ENCODE measurements around the gene LRRC4C. TPM values are rescaled to one million over a fixed set of nuclear protein-coding genes. Genes with fewer than 3 reads are reported as not detected.

The LRRC4C gene
- polyA plus RNA-seq, 1 donor from 2014 or later, result 24.3 TPM

DNA sequence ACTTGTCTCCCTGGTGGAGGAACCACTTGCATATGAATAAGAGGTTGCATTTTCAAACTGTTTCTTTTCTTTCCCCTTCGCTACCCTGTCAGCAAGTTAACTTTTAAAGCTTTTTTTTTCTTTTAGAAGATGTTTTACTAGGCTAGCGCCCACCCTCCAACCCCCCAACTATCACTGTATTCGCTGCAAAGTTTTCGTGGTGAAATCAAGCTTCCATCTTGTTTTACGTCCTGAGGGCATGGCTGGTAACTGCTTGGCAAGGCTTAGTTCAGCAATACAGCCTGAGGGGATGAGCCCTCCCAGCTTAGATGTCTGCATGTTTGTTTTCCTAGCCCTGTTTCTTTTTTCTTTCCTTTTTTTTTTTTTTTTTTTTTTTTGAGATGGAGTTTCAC is 1359.3 kb downstream of the LRRC4C start:
- Histone ChIP-seq H3K9me3 (ENCODE audit: low read length) (no peaks in the 10 kb centered on the region), H4K20me1 (ENCODE audit: insufficient read depth) (no peaks in the 10 kb centered on the region), H3K4me2 (ENCODE audit: low read length) (no peak overlapping the region), H3K79me2 (replicated peaks; ENCODE audit: insufficient read depth, low read length) (no peaks in the 10 kb centered on the region), H2AFZ (ENCODE audit: low read depth, low read length) (no peak overlapping the region), H3K9ac (ENCODE audit: low read length) (no peak overlapping the region), H3K9me2 (ENCODE audit: insufficient read depth, low read length) (no peaks in the 10 kb centered on the region), H3K36me3 (ENCODE audit: insufficient read depth, low read length) (no peaks in the 10 kb centered on the region), H3K4me3 (ENCODE audit: low read length) (no peak overlapping the region), H3F3A (ENCODE audit: insufficient read depth, low read length, poor library complexity, severe bottlenecking) (no peaks in the 10 kb centered on the region), H3K27me3 (ENCODE audit: insufficient read depth, low read depth, low read length) (no peaks in the 10 kb centered on the region), H3K27ac (ENCODE audit: low read length) (no peak overlapping the region)
- TF ChIP-seq TAF1 (IDR thresholded peaks at IDR 0.05; ENCODE audit: low read depth) (no peak), EZH2 (IDR thresholded peaks at IDR 0.05; ENCODE audit: borderline replicate concordance, insufficient read depth, low read length, poor library complexity, severe bottlenecking) (no peak), EP300 (conservative IDR thresholded peaks at IDR 0.05; ENCODE audit: poor library complexity, severe bottlenecking) (no peak), SMC3 (conservative IDR thresholded peaks at IDR 0.05; ENCODE audit: poor library complexity) (no peak), MXI1 (conservative IDR thresholded peaks at IDR 0.05; ENCODE audit: poor library complexity, severe bottlenecking) (no peak), POLR2AphosphoS5 (IDR thresholded peaks at IDR 0.05) (no peak), RAD21 (conservative IDR thresholded peaks at IDR 0.05) (no peak)
- TF ChIP-seq, protein P1, sequence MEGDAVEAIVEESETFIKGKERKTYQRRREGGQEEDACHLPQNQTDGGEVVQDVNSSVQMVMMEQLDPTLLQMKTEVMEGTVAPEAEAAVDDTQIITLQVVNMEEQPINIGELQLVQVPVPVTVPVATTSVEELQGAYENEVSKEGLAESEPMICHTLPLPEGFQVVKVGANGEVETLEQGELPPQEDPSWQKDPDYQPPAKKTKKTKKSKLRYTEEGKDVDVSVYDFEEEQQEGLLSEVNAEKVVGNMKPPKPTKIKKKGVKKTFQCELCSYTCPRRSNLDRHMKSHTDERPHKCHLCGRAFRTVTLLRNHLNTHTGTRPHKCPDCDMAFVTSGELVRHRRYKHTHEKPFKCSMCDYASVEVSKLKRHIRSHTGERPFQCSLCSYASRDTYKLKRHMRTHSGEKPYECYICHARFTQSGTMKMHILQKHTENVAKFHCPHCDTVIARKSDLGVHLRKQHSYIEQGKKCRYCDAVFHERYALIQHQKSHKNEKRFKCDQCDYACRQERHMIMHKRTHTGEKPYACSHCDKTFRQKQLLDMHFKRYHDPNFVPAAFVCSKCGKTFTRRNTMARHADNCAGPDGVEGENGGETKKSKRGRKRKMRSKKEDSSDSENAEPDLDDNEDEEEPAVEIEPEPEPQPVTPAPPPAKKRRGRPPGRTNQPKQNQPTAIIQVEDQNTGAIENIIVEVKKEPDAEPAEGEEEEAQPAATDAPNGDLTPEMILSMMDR (IDR thresholded peaks at IDR 0.05; ENCODE audit: poor library complexity, severe bottlenecking), result no peak
- TF ChIP-seq, protein P2, sequence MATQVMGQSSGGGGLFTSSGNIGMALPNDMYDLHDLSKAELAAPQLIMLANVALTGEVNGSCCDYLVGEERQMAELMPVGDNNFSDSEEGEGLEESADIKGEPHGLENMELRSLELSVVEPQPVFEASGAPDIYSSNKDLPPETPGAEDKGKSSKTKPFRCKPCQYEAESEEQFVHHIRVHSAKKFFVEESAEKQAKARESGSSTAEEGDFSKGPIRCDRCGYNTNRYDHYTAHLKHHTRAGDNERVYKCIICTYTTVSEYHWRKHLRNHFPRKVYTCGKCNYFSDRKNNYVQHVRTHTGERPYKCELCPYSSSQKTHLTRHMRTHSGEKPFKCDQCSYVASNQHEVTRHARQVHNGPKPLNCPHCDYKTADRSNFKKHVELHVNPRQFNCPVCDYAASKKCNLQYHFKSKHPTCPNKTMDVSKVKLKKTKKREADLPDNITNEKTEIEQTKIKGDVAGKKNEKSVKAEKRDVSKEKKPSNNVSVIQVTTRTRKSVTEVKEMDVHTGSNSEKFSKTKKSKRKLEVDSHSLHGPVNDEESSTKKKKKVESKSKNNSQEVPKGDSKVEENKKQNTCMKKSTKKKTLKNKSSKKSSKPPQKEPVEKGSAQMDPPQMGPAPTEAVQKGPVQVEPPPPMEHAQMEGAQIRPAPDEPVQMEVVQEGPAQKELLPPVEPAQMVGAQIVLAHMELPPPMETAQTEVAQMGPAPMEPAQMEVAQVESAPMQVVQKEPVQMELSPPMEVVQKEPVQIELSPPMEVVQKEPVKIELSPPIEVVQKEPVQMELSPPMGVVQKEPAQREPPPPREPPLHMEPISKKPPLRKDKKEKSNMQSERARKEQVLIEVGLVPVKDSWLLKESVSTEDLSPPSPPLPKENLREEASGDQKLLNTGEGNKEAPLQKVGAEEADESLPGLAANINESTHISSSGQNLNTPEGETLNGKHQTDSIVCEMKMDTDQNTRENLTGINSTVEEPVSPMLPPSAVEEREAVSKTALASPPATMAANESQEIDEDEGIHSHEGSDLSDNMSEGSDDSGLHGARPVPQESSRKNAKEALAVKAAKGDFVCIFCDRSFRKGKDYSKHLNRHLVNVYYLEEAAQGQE (IDR thresholded peaks at IDR 0.05; ENCODE audit: borderline replicate concordance), result no peak

DNA sequence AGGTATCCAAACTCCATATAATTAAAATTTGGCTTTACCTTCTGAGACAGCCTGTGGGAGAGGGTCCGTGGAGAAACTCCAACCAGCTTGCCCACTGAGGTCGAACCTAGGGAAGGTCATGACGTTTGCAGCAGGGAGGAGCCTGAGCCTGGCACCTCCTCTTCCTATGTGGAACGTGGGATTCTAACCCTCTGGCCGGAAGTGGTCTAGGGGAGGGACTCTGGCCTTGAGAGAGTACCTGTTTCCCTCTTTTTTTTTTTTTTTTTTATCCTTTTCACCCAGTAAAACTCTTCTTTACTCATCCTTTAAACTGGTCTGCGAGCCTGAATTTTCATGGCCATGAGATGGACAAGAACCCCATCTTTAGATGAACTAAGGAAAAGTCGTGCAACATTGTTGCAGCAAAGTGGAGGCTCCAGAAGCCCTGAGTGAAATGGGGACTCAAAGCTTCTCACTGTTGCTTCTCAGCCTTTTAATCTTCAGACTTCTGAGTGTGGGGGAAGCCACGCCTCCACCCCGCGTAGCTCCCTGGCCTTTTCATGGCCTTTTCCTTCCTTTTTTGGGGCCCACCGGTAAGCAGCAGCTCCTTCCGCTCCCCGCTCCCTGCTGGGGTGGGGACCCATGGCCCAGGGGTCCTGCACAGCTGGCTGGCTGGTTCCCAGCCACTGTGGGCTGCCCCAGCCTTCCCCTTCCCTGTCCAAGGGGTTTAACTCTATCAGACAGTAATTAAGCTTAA is 1359.9 kb downstream of the LRRC4C start:
- H3K9me3 ChIP-seq (ENCODE audit: low read length), result no peaks in the 10 kb centered on the region
- H3K4me2 ChIP-seq (ENCODE audit: low read length), result no peak overlapping the region
- H3K27me3 ChIP-seq (ENCODE audit: insufficient read depth, low read depth, low read length), result no peaks in the 10 kb centered on the region
- no peak overlapping the region for H3K4me3 ChIP-seq (ENCODE audit: low read length)
- no peaks in the 10 kb centered on the region for H3F3A ChIP-seq (ENCODE audit: insufficient read depth, low read length, poor library complexity, severe bottlenecking)
- no peak overlapping the region for H3K9ac ChIP-seq (ENCODE audit: low read length)
- no peak overlapping the region for H2AFZ ChIP-seq (ENCODE audit: low read depth, low read length)
- no peaks in the 10 kb centered on the region for H3K9me2 ChIP-seq (ENCODE audit: insufficient read depth, low read length)
- H3K27ac ChIP-seq (ENCODE audit: low read length), result no peak overlapping the region
- no peaks in the 10 kb centered on the region for H3K36me3 ChIP-seq (ENCODE audit: insufficient read depth, low read length)
- TF ChIP-seq MXI1 (conservative IDR thresholded peaks at IDR 0.05; ENCODE audit: poor library complexity, severe bottlenecking), result no peak
- TF ChIP-seq SMC3 (conservative IDR thresholded peaks at IDR 0.05; ENCODE audit: poor library complexity), result no peak
- TF ChIP-seq EZH2 (IDR thresholded peaks at IDR 0.05; ENCODE audit: borderline replicate concordance, insufficient read depth, low read length, poor library complexity, severe bottlenecking), result no peak
- TF ChIP-seq RAD21 (conservative IDR thresholded peaks at IDR 0.05), result no peak
- no peak for TF ChIP-seq TAF1 (IDR thresholded peaks at IDR 0.05; ENCODE audit: low read depth)
- TF ChIP-seq, protein P1 (IDR thresholded peaks at IDR 0.05; ENCODE audit: poor library complexity, severe bottlenecking), result no peak
- TF ChIP-seq EP300 (conservative IDR thresholded peaks at IDR 0.05; ENCODE audit: poor library complexity, severe bottlenecking), result no peak
- TF ChIP-seq, protein P2 (IDR thresholded peaks at IDR 0.05; ENCODE audit: borderline replicate concordance), result no peak
- TF ChIP-seq POLR2AphosphoS5 (IDR thresholded peaks at IDR 0.05), result no peak
- no peaks in the 10 kb centered on the region for H3K79me2 ChIP-seq (replicated peaks; ENCODE audit: insufficient read depth, low read length)
- no peaks in the 10 kb centered on the region for H4K20me1 ChIP-seq (ENCODE audit: insufficient read depth)

All from neural cell (in vitro differentiated cells).